Dermis blood vessel endothelial cell (primary cell): ENCODE measurements around the gene MYT1. TPM values are rescaled to one million over a fixed set of nuclear protein-coding genes. Genes with fewer than 3 reads are reported as not detected.
A peak's percentile ranks its signal among the peaks of the same experiment; 100 is the strongest.
"Not testable (repeated sequence)": the region's sequence is repeated elsewhere in the genome, so short reads cannot be mapped to it uniquely, and the experiment has no call there.

Experiments used
- DNase-seq: peaks from one replicate; pipeline ENCODE4 v3.0.0; 2010
- total RNA-seq: library from RNA; depleted of rRNA; stranded (reverse); fragments of >200 nt; gene quantifications from 2 replicates; pipeline ENCODE4 v1.2.3, GENCODE V29; 2014

MYT1 gene
- not detected in 2 replicates for total RNA-seq

DNA sequence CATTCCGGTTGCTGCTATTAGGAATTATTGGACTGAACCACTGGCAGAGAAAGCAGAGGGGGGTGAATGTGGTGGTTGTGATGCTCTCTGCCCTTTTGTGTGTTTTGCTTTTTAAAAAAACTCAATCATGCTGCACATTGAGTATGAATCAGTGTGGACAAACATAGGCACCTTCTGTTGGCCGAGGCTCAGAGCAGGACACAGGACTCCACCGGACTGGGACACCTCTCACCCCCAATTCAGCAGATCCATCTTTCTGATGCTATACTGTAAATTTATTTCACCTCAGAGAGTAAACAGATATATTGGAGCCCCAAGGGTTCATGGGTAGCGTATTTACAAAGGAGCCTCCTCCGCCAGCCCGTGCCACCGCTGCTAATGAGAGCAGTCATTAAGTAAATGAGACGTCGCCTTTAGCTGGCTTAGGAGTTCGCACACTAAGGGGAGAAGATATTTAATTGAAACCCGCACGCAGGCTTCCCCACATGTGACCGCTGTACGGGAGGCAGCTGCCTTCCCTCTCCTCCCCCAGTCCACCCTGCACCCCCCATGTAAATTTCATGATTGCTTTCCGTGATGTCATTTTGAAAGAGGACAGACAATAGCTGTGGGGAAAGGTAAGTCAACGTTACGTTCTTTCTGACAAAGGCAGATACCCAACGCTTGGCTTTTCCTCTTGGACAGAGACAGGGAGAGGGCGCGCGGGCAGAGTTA, at the start of gene MYT1:
Gene MYT1, plus strand, starts transcription at position 330 of the 714 bp plus-strand sequence. CDS start 34,410 bp downstream, outside the sequence.
- DNase-seq: no peak

GRCh38 chr20:64115171-64115911, 48.9 kb upstream of the MYT1 start:
- DNase-seq: no peak

- DNase-seq: no peak
Measured at GRCh38 chr20:64116016-64116415, 48.2 kb upstream of the MYT1 start.

DNA sequence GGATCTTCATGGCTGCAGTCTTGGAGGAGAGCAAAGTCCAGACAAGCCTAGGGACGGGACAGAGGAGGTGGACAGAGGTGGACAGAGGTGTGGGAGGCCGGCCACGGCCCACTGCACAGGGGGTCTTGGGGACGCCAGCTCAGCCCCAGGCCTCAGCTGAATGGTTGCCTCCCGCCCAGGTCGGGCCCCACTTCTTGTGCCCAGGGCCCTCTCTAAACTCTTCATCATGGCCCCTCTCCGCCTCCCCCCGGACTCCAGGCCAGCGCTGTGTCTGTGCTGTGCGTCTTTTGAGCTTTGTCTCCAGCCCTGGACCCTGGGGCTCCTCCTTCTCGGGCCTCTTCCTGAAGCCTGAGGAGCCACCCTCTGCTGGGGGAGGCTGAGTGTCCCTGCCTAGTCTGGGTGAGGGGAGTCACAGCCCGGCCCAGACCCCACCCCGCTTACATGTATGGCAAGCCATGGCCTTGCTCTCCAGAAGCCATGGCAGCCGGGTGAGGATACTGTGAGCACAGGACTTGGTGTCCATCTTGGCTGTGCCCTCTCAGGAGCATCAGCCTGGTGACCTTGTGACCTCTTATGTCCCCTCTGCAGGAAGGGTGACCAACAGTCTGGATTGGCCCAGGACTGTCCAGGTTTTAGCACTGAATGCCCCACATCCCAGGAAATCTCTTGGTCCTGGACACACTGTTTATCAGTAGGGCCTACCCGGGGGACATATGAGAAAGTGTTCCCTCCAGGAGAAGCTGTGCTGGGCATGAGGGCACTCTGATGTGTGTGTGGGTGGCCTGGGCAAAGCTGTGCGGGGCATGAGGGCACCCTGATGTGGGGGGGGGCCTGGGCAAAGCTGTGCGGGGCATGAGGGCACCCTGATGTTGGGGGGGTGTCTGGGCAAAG, 47.5 kb upstream of the MYT1 start:
- no peak for DNase-seq

DNA sequence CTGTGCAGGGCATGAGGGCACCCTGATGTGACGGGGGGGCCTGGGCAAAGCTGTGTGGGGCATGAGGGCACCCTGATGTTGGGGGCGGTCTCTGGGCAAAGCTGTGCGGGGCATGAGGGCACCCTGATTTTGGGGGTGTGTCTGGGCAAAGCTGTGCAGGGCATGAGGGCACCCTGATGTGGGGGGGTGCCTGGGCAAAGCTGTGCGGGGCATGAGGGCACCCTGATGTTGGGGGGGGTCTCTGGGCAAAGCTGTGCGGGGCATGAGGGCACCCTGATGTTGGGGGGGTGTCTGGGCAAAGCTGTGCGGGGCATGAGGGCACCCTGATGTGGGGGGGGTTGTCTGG, 46.8 kb upstream of the MYT1 start:
- not testable (repeated sequence) for DNase-seq

GRCh38 chr20:64119301-64119680, 45.0 kb upstream of the MYT1 start:
- DNase-seq: no peak

DNA sequence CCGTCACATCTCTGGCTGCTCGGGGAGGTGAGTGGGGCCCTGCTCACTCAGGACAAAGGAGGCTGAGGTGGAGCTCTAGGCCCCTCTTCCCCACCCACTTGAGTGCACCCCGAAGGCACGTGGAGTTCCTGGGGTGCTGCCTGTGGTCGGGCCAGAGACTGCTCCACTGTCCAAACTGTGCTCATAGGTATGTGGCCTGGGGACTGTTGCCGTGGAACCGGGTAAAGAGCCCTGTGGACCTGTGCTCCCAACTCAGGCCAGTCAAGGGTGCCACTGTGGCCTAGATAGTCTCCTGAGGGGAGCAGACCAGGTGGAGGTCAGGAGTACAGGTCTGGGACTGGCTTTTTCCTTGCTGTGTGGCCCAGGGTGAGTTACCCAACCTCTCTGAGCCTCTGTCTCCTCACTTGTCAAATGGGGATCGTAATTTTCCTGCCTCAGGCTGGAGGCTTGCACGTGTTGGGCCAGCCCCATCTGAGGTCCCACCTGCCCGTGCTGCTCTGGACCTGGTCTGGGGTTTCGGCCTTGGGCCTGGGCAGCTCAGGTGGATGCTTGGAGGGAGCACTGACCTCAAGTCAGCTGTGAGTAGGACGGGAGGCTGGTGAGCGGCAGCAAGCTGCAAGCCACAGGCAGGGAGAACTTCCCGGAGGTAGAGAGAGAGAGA, 44.4 kb upstream of the MYT1 start:
- DNase-seq: no peak

- DNase-seq: no peak
Measured at GRCh38 chr20:64121586-64121985, 42.7 kb upstream of the MYT1 start.

- not testable (repeated sequence) for DNase-seq
Measured at GRCh38 chr20:64122927-64123326, 41.3 kb upstream of the MYT1 start.

- DNase-seq: not testable (repeated sequence)
Measured at GRCh38 chr20:64123517-64123916, 40.7 kb upstream of the MYT1 start.

GRCh38 chr20:64129146-64129782, 35.0 kb upstream of the MYT1 start:
- DNase-seq: no peak

DNA sequence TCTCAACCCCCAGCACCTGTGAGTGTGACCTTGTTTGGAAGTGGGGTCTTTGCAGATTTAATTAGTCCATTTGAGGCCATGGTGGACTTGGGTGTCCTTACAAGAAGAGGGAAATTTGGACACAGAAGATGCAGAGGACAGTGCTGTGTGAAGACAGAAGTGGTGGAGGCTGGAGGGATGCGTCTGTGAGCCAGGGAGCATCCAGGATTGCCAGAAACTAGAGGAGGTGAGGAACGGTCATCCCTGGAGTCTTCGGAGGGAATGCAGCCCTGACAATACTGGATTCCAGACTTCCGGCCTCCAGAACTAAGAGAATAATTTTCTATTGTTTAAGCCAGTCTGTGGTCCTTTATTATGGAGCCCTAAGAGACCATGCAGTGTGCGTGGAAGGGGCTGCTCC, 34.0 kb upstream of the MYT1 start:
- DNase-seq: peak; percentile 17

DNA sequence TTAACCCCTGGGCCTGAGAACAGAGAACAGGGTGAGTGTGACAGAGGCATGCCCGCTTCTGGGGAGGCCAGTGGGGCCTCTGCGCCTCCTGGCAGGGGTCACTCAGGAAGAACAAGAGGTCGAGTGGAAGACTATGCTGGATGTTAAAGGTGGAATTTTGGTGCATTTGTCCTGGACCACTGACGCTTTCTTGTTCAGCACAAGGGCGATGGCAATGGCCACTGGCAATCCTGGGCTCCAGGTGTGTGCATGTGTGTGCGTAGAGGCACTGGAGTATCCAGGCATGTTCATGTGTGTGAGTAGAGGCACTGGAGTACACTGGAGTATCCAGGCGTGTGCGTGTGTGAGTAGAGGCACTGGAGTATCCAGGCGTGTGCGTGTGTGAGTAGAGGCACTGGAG, 33.4 kb upstream of the MYT1 start:
- DNase-seq: no peak

GRCh38 chr20:64131406-64131805, 32.8 kb upstream of the MYT1 start:
- peak; percentile 36 for DNase-seq

DNA sequence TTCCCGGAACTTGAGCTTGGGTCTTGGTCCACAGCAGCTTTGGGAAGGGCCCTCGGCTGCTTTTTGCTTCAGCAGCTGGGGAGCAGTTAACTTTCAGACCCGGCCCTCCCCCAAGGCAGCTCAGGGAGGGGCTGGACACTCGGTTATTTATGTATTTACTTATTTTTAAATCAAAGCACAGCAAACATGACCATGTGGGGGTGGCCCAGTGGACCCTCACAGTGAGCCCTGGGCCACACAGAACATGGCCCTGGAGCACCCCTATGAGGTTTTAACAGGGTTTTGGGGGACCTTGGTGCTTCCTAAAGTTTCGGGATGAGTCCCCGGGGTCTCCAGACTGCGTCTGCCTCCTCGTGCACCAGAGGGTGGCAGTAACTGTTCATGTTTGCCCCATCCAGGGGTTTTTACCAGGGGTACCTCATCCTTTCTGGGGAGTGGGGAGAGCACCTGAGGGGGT, 30.3 kb upstream of the MYT1 start:
- peak; percentile 26 for DNase-seq

- DNase-seq: not testable (repeated sequence)
Measured at GRCh38 chr20:64134744-64135143, 29.5 kb upstream of the MYT1 start.

GRCh38 chr20:64136004-64136710, 28.1 kb upstream of the MYT1 start:
- DNase-seq: no peak

GRCh38 chr20:64137598-64138031, 26.6 kb upstream of the MYT1 start:
- no peak for DNase-seq

DNA sequence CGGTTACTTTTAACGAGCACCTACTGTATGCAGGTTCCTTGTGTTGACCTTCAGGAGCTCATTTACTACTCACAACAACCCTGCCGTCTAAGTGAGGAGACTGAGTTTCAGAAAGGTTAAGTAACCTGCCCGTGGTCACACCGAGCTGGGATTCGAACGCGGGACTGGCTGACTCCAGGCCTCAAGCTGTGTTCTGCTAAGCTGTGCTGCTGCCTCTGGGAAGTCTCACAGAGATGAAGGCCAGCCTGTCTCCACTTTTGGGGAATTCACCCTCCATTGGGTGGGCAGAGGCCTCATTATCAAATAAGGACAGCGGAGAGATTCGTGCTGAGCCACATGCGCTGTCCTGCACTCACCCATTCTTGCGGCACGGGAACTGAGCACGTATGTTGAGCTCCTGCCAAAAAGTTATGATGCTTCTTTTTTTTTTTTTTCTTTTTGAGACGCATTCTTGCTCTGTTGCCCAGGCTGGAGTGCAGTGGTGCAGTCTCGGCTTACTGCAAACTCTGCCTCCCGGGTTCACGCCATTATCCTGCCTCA, 25.9 kb upstream of the MYT1 start:
- DNase-seq: no peak

- no peak for DNase-seq
Measured at GRCh38 chr20:64139199-64140060, 24.8 kb upstream of the MYT1 start.
